ENCODE data around the gene FBXL19.

FBXL19 gene

GRCh38 chr16:30957456-30958174, 34.2 kb downstream of the FBXL19 start, which contains the start of gene SETD1A:
TSS of gene SETD1A (plus strand) at chr16:30957754. CDS start at chr16:30958732, 978 bp downstream.
- Histone ChIP-seq H3K9me3 (ENCODE audit: control insufficient read depth, insufficient read depth, low read length) (no peaks in the 10 kb centered on the region), H3K27ac (ENCODE audit: low read depth, low read length) (peak within 1 kb of the TSS; percentile 99), H3K4me1 (ENCODE audit: control insufficient read depth, insufficient read depth, low read length) (no peaks in the 10 kb centered on the region), H3K4me3 (ENCODE audit: low read depth, low read length) (peak within 1 kb of the TSS; percentile 92), H3K9ac (ENCODE audit: low read depth, low read length) (peak within 1 kb of the TSS; percentile 100), H3K36me3 (ENCODE audit: control insufficient read depth, insufficient read depth, low read length) (peaks cover 38% of the 10 kb centered on the region), H3K27me3 (ENCODE audit: control insufficient read depth, insufficient read depth, low read length) (no peaks in the 10 kb centered on the region)

DNA sequence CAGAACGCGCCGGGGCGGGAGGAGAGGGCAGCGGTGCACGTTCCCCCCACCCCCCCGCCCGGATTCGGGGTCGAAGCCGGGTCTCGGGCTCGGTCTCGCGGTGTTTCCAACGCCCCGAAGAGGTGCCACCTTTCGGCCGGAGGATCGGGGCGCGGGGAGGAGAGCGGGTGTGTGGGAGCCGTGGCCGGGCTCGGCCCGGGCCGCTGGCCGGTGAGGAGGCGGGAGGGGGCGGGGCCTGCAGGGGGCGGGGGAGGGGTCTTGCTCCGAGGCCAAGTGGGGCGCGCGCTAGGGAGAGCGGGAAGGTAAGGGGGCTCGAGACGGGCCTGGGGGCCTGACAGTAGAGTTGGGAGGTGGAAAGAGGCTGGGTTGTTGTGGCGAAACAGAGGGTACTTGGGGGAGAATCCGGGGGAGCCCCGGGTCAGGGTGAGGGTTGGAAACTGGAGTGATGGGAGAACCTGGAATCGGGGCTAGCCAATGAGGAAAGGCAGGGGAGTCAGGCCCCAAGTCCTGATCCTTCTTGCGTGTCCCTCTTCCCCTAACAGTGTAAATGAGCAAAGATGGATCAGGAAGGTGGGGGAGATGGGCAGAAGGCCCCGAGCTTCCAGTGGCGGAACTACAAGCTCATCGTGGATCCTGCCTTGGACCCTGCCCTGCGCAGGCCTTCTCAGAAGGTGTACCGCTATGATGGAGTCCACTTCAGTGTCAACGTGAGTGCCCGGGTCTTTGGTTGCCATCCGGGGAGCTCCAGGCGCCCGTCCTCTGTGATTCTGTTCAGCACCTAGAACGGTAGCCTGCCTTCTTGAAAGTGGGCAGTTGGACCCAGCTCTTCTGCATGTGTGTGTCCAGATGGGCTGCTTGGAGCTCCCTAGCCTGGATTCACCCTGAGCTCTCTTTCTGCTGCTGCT, 35.1 kb downstream of the FBXL19 start:
- Histone ChIP-seq H3K27ac (ENCODE audit: low read depth, low read length) (peak overlapping the region; percentile 99), H3K4me3 (ENCODE audit: low read depth, low read length) (peak overlapping the region; percentile 92), H3K9ac (ENCODE audit: low read depth, low read length) (peak overlapping the region; percentile 100; the same call in 1 of the 2 replicates), H3K4me1 (ENCODE audit: control insufficient read depth, insufficient read depth, low read length) (no peaks in the 10 kb centered on the region), H3K9me3 (ENCODE audit: control insufficient read depth, insufficient read depth, low read length) (no peaks in the 10 kb centered on the region), H3K36me3 (ENCODE audit: control insufficient read depth, insufficient read depth, low read length) (peaks cover 46% of the 10 kb centered on the region), H3K27me3 (ENCODE audit: control insufficient read depth, insufficient read depth, low read length) (no peaks in the 10 kb centered on the region)

- Histone ChIP-seq H3K36me3 (ENCODE audit: control insufficient read depth, insufficient read depth, low read length) (peaks cover 74% of the 10 kb centered on the region), H3K9me3 (ENCODE audit: control insufficient read depth, insufficient read depth, low read length) (no peaks in the 10 kb centered on the region), H3K4me3 (ENCODE audit: low read depth, low read length) (no peak overlapping the region), H3K9ac (ENCODE audit: low read depth, low read length) (no peak overlapping the region), H3K27ac (ENCODE audit: low read depth, low read length) (no peak overlapping the region), H3K27me3 (ENCODE audit: control insufficient read depth, insufficient read depth, low read length) (no peaks in the 10 kb centered on the region), H3K4me1 (ENCODE audit: control insufficient read depth, insufficient read depth, low read length) (no peaks in the 10 kb centered on the region)
Measured at GRCh38 chr16:30961384-30961783, 38.0 kb downstream of the FBXL19 start.

- peaks cover 90% of the 10 kb centered on the region for H3K36me3 ChIP-seq (ENCODE audit: control insufficient read depth, insufficient read depth, low read length)
Measured at GRCh38 chr16:30963925-30964511, 40.6 kb downstream of the FBXL19 start.

DNA sequence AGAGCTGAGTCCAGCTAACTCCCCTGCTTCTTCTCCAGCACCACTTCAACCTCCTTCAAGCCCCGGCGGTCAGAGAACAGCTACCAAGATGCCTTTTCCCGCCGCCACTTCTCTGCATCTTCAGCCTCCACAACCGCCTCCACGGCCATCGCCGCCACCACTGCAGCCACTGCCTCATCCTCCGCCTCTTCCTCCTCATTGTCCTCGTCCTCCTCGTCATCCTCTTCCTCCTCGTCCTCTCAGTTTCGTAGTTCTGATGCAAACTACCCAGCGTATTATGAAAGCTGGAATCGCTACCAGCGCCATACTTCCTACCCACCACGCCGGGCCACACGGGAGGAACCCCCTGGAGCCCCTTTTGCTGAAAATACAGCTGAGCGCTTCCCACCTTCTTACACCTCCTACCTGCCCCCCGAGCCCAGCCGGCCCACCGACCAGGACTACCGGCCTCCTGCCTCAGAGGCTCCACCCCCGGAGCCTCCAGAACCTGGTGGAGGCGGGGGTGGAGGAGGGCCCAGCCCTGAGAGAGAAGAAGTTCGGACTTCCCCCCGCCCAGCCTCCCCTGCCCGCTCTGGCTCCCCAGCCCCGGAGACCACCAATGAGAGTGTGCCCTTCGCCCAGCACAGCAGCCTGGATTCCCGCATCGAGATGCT, 41.3 kb downstream of the FBXL19 start:
- Histone ChIP-seq H3K9me3 (ENCODE audit: control insufficient read depth, insufficient read depth, low read length) (no peaks in the 10 kb centered on the region), H3K36me3 (ENCODE audit: control insufficient read depth, insufficient read depth, low read length) (peaks cover 90% of the 10 kb centered on the region), H3K9ac (ENCODE audit: low read depth, low read length) (no peak overlapping the region), H3K4me3 (ENCODE audit: low read depth, low read length) (no peak overlapping the region), H3K4me1 (ENCODE audit: control insufficient read depth, insufficient read depth, low read length) (no peaks in the 10 kb centered on the region), H3K27ac (ENCODE audit: low read depth, low read length) (no peak overlapping the region), H3K27me3 (ENCODE audit: control insufficient read depth, insufficient read depth, low read length) (no peaks in the 10 kb centered on the region)

More at GRCh38 chr16:30963925-30964511, 40.6 kb downstream of the FBXL19 start:
- Histone ChIP-seq H3K9me3 (ENCODE audit: control insufficient read depth, insufficient read depth, low read length) (no peaks in the 10 kb centered on the region), H3K27me3 (ENCODE audit: control insufficient read depth, insufficient read depth, low read length) (no peaks in the 10 kb centered on the region), H3K4me3 (ENCODE audit: low read depth, low read length) (no peak overlapping the region), H3K27ac (ENCODE audit: low read depth, low read length) (no peak overlapping the region), H3K9ac (ENCODE audit: low read depth, low read length) (no peak overlapping the region), H3K4me1 (ENCODE audit: control insufficient read depth, insufficient read depth, low read length) (no peaks in the 10 kb centered on the region)

DNA sequence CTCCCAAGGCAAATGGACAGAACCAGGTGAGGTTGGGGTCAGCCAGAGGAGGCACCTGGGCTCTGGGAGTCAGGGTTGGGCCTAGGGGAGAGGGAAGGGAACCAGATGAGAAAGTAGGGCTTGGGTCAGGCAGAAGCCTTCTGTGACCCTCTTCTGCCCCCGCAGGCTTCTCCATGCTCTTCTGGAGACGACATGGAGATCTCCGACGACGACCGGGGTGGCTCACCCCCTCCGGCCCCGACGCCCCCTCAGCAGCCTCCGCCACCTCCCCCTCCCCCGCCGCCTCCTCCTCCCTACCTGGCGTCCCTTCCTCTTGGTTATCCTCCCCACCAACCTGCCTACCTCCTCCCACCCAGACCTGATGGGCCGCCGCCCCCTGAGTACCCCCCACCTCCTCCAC, 42.1 kb downstream of the FBXL19 start:
- no peak overlapping the region for H3K9ac ChIP-seq (ENCODE audit: low read depth, low read length)

DNA sequence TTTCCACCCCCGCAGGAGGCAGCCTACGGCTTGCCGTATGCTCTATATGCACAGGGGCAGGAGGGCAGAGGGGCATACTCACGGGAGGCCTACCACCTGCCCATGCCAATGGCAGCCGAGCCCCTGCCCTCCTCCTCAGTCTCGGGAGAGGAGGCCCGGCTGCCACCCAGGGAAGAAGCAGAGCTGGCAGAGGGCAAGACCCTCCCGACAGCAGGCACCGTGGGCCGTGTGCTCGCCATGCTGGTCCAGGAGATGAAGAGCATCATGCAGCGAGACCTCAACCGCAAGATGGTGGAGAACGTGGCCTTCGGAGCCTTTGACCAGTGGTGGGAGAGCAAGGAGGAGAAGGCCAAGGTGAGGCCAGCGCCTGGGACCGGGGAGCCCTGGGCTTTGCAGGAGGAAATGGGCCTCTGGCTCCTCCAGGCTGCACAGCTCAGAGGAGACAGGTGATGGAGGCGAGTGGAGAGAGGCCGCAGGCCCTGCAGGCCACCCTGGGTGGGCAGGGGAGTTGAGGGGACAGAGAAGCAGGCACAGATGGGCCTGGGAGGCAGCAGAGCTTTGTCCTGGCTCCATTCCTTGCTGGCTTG, 42.8 kb downstream of the FBXL19 start:
- Histone ChIP-seq H3K27me3 (ENCODE audit: control insufficient read depth, insufficient read depth, low read length) (no peaks in the 10 kb centered on the region), H3K9me3 (ENCODE audit: control insufficient read depth, insufficient read depth, low read length) (no peaks in the 10 kb centered on the region), H3K27ac (ENCODE audit: low read depth, low read length) (no peak overlapping the region), H3K36me3 (ENCODE audit: control insufficient read depth, insufficient read depth, low read length) (peaks cover 86% of the 10 kb centered on the region), H3K9ac (ENCODE audit: low read depth, low read length) (no peak overlapping the region), H3K4me1 (ENCODE audit: control insufficient read depth, insufficient read depth, low read length) (no peaks in the 10 kb centered on the region), H3K4me3 (ENCODE audit: low read depth, low read length) (no peak overlapping the region)

More for the DNA sequence above, 42.1 kb downstream of the FBXL19 start:
- Histone ChIP-seq H3K4me1 (ENCODE audit: control insufficient read depth, insufficient read depth, low read length) (no peaks in the 10 kb centered on the region), H3K27me3 (ENCODE audit: control insufficient read depth, insufficient read depth, low read length) (no peaks in the 10 kb centered on the region), H3K36me3 (ENCODE audit: control insufficient read depth, insufficient read depth, low read length) (peaks cover 86% of the 10 kb centered on the region), H3K4me3 (ENCODE audit: low read depth, low read length) (no peak overlapping the region), H3K27ac (ENCODE audit: low read depth, low read length) (no peak overlapping the region), H3K9me3 (ENCODE audit: control insufficient read depth, insufficient read depth, low read length) (no peaks in the 10 kb centered on the region)

DNA sequence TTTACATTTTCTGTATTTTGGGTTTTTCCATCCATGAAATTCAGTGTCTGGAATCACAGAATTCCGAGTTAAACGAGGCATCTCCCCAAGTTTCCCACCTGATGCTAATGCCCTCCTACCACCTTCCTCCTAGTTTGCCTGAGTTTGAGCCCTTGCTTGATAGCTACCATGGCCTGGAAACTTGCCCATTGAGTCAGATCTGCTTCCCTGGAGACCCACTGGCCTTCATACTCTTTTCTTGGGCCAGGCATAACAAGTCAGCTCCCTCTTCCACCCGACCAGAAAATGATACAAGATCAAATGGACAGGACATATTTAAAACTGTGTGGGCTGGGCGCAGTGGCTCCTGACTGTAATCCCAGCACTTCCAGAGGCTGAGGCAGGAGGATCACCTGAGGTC, 44.4 kb downstream of the FBXL19 start:
- Histone ChIP-seq H3K27ac (ENCODE audit: low read depth, low read length) (no peak overlapping the region), H3K9me3 (ENCODE audit: control insufficient read depth, insufficient read depth, low read length) (no peaks in the 10 kb centered on the region), H3K9ac (ENCODE audit: low read depth, low read length) (no peak overlapping the region), H3K27me3 (ENCODE audit: control insufficient read depth, insufficient read depth, low read length) (no peaks in the 10 kb centered on the region), H3K4me1 (ENCODE audit: control insufficient read depth, insufficient read depth, low read length) (no peaks in the 10 kb centered on the region), H3K4me3 (ENCODE audit: low read depth, low read length) (no peak overlapping the region), H3K36me3 (ENCODE audit: control insufficient read depth, insufficient read depth, low read length) (peaks cover 86% of the 10 kb centered on the region)

DNA sequence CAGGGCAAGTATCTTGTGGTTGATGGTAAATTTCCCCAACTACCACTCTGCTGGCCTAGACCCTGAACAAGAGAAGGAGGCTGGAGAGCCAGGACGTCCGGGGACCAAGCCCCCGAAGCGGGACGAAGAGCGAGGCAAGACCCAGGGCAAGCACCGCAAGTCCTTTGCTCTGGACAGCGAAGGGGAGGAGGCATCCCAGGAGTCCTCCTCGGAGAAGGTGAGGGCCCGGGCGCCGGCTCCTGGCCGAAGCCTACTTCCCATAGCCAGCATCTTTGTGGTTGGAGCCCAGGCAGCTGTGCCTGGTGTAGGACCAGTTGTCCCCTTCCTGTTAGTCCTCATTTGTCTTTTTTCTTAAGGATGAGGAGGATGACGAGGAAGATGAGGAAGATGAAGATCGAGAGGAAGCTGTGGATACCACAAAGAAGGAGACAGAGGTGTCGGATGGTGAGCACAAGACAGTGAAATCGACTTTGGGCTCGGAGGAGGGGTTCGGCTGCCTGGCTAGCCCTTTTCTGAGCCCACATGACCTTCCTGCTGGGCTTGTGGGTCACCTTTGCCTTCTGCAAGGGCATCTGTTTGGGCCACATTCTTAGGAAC, 46.0 kb downstream of the FBXL19 start:
- no peak overlapping the region for H3K9ac ChIP-seq (ENCODE audit: low read depth, low read length)
- H3K4me1 ChIP-seq (ENCODE audit: control insufficient read depth, insufficient read depth, low read length) = no peaks in the 10 kb centered on the region
- peaks cover 87% of the 10 kb centered on the region for H3K36me3 ChIP-seq (ENCODE audit: control insufficient read depth, insufficient read depth, low read length)
- H3K4me3 ChIP-seq (ENCODE audit: low read depth, low read length) = no peak overlapping the region
- H3K9me3 ChIP-seq (ENCODE audit: control insufficient read depth, insufficient read depth, low read length) = no peaks in the 10 kb centered on the region
- no peaks in the 10 kb centered on the region for H3K27me3 ChIP-seq (ENCODE audit: control insufficient read depth, insufficient read depth, low read length)
- no peak overlapping the region for H3K27ac ChIP-seq (ENCODE audit: low read depth, low read length)

- Histone ChIP-seq H3K36me3 (ENCODE audit: control insufficient read depth, insufficient read depth, low read length) (peaks cover 84% of the 10 kb centered on the region), H3K27ac (ENCODE audit: low read depth, low read length) (no peak overlapping the region), H3K4me3 (ENCODE audit: low read depth, low read length) (no peak overlapping the region), H3K9ac (ENCODE audit: low read depth, low read length) (no peak overlapping the region), H3K9me3 (ENCODE audit: control insufficient read depth, insufficient read depth, low read length) (no peaks in the 10 kb centered on the region), H3K4me1 (ENCODE audit: control insufficient read depth, insufficient read depth, low read length) (no peaks in the 10 kb centered on the region), H3K27me3 (ENCODE audit: control insufficient read depth, insufficient read depth, low read length) (no peaks in the 10 kb centered on the region)
Measured at GRCh38 chr16:30971298-30971697, 47.9 kb downstream of the FBXL19 start.

Data from HUES48 (cell line).